Stimulated activated CD4-positive, alpha-beta T cell treated with anti-CD3 and anti-CD28 coated beads, Interleukin-2, amount 100 ng/mL, for 4 hours (primary cell): ENCODE results near the gene NDRG3.
"Not testable (repeated sequence)": the region's sequence is repeated elsewhere in the genome, so short reads cannot be mapped to it uniquely, and the experiment has no call there.

Experiments
- DNase-seq: peaks from one replicate; pipeline ENCODE4 v3.0.0-alpha.2; 2020; ENCODE audit warnings: low read depth

NDRG3 gene

GRCh38 chr20:36644032-36644705 is 101.7 kb downstream of the NDRG3 start:
- peak; percentile 57 for DNase-seq

GRCh38 chr20:36642136-36642535 is 103.8 kb downstream of the NDRG3 start:
- DNase-seq, result no peak

DNA sequence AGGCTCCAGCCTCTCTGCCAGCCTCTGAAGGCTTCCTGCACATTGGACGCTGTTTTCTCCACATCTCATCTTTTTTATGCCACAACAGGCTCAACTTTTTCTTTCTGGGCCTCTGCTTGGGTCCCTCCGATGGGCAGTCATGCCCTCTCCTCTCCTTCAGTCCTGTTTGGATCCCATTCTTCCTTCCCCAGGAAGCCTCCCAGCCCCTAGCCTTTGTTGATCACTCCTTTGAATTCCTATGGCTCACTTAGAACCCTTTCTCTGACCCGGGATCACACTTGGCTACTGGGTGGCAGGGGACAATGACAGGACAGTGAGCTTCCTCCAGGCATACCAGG is 104.4 kb downstream of the NDRG3 start:
- no peak for DNase-seq

GRCh38 chr20:36638876-36639400 is 107.0 kb downstream of the NDRG3 start:
- not testable (repeated sequence) for DNase-seq

DNA sequence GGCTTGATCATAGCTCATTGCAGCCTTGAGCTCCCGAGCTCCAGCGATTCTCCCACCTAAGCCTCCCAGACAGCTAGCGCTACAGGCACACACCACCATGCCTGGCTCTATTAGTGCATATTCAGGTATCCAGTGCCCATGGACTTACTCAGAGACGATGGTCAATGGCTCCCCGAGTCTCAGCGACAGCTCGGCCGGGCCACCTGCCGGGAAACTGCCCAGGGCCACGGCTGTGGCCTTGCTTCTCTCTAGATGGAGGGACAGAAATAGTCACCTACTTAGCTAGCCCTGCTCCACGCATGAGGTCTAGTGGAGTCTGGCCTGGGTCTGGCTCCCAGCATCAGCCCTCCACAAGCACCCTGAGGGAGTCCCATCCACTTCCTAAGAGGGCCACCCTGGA is 111.5 kb downstream of the NDRG3 start:
- no peak for DNase-seq

GRCh38 chr20:36633285-36633772 is 112.6 kb downstream of the NDRG3 start:
- no peak for DNase-seq

- no peak for DNase-seq
Measured at GRCh38 chr20:36632487-36633284, 113.2 kb downstream of the NDRG3 start.

GRCh38 chr20:36632147-36632486 is 113.8 kb downstream of the NDRG3 start:
- DNase-seq, result no peak

DNA sequence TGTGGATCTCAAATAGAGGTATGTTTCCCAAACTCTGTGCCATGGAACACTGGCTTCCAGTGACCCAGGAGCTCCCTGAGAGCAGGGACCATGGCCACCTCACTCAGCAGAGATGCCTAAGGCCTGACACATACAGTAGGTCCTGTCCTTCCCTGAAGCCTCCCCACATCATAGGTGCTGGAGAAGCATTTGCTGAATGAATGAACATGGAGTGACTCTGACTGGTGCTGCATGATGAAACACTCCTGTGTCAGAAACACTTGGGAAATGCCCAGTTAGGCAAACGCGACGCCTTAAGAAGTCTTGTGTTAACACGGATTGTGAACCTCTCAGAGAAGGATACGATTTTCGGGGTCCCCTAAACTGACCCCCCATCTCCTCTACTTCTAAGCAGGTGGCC is 114.2 kb downstream of the NDRG3 start:
- no peak for DNase-seq

GRCh38 chr20:36629719-36630681 is 115.9 kb downstream of the NDRG3 start:
- no peak for DNase-seq

GRCh38 chr20:36628076-36628475 is 117.8 kb downstream of the NDRG3 start:
- no peak for DNase-seq

DNA sequence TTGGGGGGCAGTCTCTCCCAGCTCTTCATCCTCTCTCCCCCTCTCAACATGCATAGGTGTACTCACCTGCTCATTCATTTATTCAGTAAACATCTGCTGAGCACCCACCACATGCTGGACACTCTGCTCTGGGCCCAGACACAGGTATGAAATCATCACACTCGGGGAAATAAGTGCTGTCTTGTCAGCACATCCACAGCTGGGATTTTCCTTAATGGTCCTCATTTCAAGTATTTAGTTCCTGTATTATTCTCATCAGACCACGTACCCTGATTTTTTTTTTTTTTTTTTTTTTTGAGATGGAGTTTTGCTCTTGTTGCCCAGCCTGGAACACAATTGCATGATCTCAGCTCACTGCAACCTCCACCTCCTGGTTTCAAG is 121.0 kb downstream of the NDRG3 start:
- DNase-seq, result no peak

DNA sequence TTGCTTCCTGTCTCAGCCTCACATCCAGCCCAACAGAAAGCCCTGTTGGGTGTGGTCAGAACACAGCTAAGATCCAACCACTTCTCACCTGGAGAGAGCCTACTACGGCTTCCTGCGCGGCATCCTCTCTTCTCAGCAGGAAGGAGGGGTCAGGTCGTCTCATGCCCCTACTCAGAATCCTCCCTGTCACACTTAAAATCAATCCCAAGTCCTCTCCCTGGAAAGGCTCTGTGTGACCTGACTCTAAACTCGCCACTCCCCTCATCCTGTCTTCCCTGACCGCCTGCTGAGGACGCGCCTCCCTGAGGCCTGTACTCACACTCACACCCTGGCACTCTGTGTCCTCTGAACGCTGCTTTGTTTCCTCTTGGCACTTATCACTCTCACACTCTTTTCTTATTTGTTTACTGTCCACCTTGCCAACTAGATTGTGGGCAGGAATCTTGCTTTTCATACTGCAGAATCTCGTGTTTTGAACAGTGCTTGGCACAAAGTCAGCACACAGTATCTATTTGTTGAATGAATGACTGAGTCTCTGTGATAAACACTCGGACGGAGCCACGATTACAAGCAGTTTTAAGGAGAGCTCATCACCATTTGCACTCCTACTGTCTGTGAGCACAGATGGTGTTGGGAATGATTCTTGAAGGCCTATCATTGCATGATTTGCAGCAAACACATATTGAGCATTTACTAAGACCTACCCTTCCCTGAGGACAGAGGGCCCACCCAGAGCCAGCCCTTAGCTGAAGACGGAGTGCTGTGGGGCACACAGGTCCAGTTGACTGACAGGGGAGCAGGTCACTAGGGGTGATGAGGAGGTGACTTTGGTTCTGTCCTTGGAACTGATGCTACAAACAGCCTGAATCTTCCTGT is 121.6 kb downstream of the NDRG3 start:
- no peak for DNase-seq

DNA sequence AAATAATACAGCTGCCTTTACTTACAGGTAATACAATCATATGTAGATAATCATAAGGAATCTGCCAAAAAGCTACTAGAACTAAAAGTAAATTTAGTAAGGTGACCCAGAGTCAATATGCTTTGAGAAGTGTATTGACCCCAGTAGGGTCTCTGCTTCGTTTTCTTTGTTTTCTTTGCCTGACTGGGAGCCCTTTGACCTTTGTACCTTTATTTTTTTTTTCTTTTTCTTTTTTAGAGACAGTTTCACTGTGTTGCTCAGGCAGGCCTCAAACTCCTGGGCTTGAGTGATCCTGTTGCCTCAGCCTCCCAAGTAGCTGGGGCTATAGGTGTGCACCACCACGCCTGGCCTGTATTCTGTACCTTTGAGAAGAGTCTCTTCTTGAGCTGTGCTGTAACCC is 122.4 kb downstream of the NDRG3 start:
- DNase-seq, result no peak

- no peak for DNase-seq
Measured at GRCh38 chr20:36620917-36621316, 125.0 kb downstream of the NDRG3 start.

DNA sequence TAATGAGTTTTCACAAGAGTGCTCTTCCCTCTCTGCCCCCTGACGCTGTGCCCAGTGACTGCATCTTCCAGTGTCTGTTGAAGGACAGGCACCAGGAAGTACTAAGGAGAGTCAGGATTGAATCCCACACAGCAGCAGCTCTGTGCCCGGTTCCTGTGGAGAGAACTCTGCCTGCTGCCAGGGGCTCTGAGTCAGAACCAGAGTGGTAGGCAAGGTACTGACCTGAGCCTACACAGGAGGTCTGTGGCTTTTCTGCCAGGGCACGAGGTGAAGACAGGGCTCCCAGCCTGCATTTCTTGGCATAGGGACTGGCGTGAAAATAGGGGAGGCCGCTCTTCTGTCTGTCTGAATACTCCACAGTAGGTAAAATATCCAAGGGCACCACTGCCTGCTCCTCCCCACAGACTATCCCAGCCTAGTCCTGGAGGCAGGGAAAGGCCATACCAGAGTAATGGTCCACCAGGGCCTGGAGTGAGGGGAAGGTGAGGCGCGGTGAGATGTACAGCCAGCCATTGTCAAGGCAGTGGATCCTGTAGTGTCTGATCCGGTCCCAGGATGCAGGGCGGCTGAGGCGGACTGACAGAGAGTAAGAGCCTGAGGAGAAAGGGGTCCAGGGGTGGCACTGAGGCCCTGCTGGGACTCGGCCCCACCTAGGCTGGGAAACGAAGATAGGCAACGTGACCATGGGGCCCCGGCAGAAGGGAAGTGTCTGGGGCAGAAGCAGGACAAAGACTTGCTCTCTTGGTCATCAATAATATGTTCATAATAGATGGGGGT is 130.9 kb downstream of the NDRG3 start:
- no peak for DNase-seq

DNA sequence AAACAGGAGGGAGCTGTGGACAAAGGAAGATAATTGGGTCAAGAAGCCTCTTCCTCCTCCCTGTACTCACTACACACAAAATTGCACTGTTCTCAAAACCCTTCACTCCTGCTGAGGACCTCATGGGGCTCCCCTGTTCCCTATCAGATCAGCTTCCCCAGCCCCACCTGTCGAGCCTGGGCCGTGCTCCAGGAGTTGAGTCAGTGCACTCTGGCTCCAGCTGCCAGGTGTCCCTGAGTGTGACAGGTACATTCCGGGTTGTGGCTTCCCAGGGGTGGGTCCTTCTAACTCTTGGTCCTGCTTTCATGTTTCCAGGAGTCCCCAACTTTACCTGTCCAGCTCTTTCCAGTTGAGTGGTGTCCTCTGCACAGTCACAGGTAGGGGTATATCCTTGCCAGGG is 131.9 kb downstream of the NDRG3 start:
- DNase-seq, result no peak

DNA sequence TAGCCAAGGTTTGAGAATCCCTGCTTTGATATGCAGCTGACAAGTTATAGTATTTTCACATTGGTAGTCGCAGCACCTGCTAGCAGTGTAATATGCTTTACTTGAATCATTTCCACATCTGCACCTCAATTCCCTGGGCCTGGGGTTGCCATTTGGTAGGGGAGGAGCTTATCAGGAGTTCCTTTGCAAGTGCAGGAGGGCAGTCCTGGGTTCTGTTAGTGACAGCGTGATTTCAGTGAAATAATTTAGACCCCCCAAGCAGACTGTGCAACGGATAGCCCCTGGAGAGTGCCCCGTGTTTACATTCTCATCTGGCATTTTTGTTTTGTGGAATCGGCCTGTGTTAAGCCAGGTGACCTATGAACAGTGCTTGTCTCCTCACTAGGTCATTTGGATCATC is 134.3 kb downstream of the NDRG3 start:
- no peak for DNase-seq

DNA sequence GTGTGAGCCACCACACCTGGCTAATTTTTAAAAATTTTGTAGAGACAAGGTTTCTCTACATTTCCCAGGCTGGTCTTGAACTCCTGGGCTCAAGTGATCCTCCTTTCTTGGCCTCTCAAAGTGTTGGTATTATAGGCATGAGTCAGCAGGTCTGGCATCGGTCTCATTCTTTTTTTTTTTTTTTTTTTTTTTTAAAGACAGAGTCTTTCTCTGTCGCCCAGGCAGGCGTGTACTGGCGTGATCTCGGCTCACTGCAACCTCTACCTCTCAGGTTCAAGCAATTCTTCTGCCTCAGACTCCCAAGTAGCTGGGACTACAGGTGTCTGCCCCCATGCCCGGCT is 137.5 kb downstream of the NDRG3 start:
- not testable (repeated sequence) for DNase-seq

- DNase-seq, result no peak
Measured at GRCh38 chr20:36607586-36608387, 138.1 kb downstream of the NDRG3 start.
